SK-N-SH (cell line): ENCODE measurements around the gene ZC3H4. TPM values are rescaled to one million over a fixed set of nuclear protein-coding genes. Genes with fewer than 3 reads are reported as not detected.

ENCODE experiments used
- CTCF ChIA-PET: fragments of 300-600, 350-600 bp; formaldehyde crosslinking; extraction: SDS; loops from one replicate; lab custom pipeline; 2021; lab: Yijun Ruan, JAX
- POLR2A ChIA-PET: fragments of 350-600 bp; sonication (Branson Sonifier 250); formaldehyde crosslinking; extraction: SDS; loops from one replicate; lab custom pipeline; 2020; ENCODE audit warnings: antibody characterized with exemption, inconsistent platforms; lab: Yijun Ruan, JAX
- DNase-seq: peaks from one replicate; pipeline ENCODE4 v3.0.0; 2012
- H2AFZ ChIP-seq: fragments of 200-600 bp; sonication (generic); 2 replicates; pipeline ENCODE4 v1.8.1; 2016; ENCODE audit warnings: antibody characterized with exemption, mild to moderate bottlenecking, low read depth
- H3F3A ChIP-seq: fragments of 200-600 bp; sonication (generic); replicated peaks from 2 replicates; pipeline ENCODE3; 2016; ENCODE audit warnings: antibody characterized with exemption, mild to moderate bottlenecking; ENCODE audit not compliant: insufficient read depth
- H3K27ac ChIP-seq, 2 experiments: fragments of 200-500 bp in 1 of 2; fragments of 200-600 bp in 1 of 2; sonication (Bioruptor generic) in 1 of 2; sonication (generic), shearing (Covaris generic) in 1 of 2; 2 replicates each; pipeline versions ENCODE4 v1.5.1 to v1.6.1; 2014 to 2016; ENCODE audit warnings: low read depth in 2 of 2, inconsistent platforms in 1 of 2, low read length in 1 of 2, mild to moderate bottlenecking in 1 of 2, mixed read lengths in 1 of 2
- H3K27me3 ChIP-seq: fragments of 200-600 bp; sonication (generic), shearing (Covaris generic); 2 replicates; pipeline ENCODE4 v1.6.1; 2016; ENCODE audit warnings: mixed run types; ENCODE audit not compliant: insufficient read depth
- H3K36me3 ChIP-seq, 2 experiments: fragments of 200-500 bp in 1 of 2; fragments of 200-600 bp in 1 of 2; sonication (Bioruptor generic) in 1 of 2; sonication (generic) in 1 of 2; replicated peaks in 1 of 2; 2 replicates each; pipeline versions ENCODE3 to v1.5.1; 2014 to 2016; ENCODE audit warnings: low read length in 1 of 2, mild to moderate bottlenecking in 1 of 2; ENCODE audit not compliant: insufficient read depth in 2 of 2, control insufficient read depth in 1 of 2
- H3K4me1 ChIP-seq, 2 experiments: fragments of 200-500 bp in 1 of 2; fragments of 200-600 bp in 1 of 2; sonication (Bioruptor generic) in 1 of 2; sonication (generic), shearing (Covaris generic) in 1 of 2; 2 replicates each; pipeline versions ENCODE4 v1.5.1 to v1.6.1; 2014 to 2016; ENCODE audit warnings: low read depth in 1 of 2, low read length in 1 of 2, mixed run types in 1 of 2; ENCODE audit not compliant: insufficient read depth in 2 of 2, control insufficient read depth in 1 of 2
- H3K4me2 ChIP-seq: fragments of 200-600 bp; sonication (generic), shearing (Covaris generic); 2 replicates; pipeline ENCODE4 v1.6.1; 2017; ENCODE audit warnings: mixed run types
- H3K4me3 ChIP-seq, 2 experiments: fragments of 200-500 bp in 1 of 2; fragments of 200-600 bp in 1 of 2; sonication (Bioruptor generic) in 1 of 2; sonication (generic), shearing (Covaris generic) in 1 of 2; 2 replicates each; pipeline versions ENCODE4 v1.5.1 to v1.8.1; 2014 to 2016; ENCODE audit warnings: low read depth in 2 of 2, inconsistent platforms in 1 of 2, low read length in 1 of 2, mild to moderate bottlenecking in 1 of 2, mixed read lengths in 1 of 2, moderate library complexity in 1 of 2
- H3K79me2 ChIP-seq: fragments of 200-600 bp; sonication (generic); 2 replicates; pipeline ENCODE4 v1.8.1; 2017; ENCODE audit warnings: mild to moderate bottlenecking; ENCODE audit not compliant: insufficient read depth
- H3K9ac ChIP-seq: fragments of 200-600 bp; sonication (generic); 2 replicates; pipeline ENCODE4 v1.6.1; 2017; ENCODE audit warnings: mixed run types
- H3K9me2 ChIP-seq: fragments of 200-600 bp; sonication (generic); 2 replicates; pipeline ENCODE4 v1.6.1; 2017; ENCODE audit warnings: mixed run types
- H3K9me3 ChIP-seq: fragments of 200-600 bp; sonication (generic); 2 replicates; pipeline ENCODE4 v1.6.1; 2017; ENCODE audit warnings: mixed run types, mild to moderate bottlenecking, moderate library complexity
- H4K20me1 ChIP-seq: fragments of 200-600 bp; sonication (generic); 2 replicates; pipeline ENCODE4 v1.6.1; 2017; ENCODE audit warnings: mild to moderate bottlenecking, mixed run types; ENCODE audit not compliant: insufficient read depth
- CHD2 ChIP-seq: fragments of 150-350 bp; IDR thresholded peaks from 2 replicates; pipeline ENCODE4 v1.6.1; 2018; ENCODE audit warnings: low read length; ENCODE audit not compliant: partially characterized antibody
- ELF1 ChIP-seq: IDR thresholded peaks from 2 replicates; pipeline ENCODE4 v1.4.0; 2012
- EZH2phosphoT487 ChIP-seq: fragments of 200-600 bp; sonication (generic); IDR thresholded peaks from 2 replicates; pipeline ENCODE4 v1.6.1; 2017; ENCODE audit warnings: low read depth, mixed run types, mild to moderate bottlenecking, antibody characterized with exemption, moderate library complexity, borderline replicate concordance
- FOSL2 ChIP-seq: IDR thresholded peaks from 2 replicates; pipeline ENCODE4 v1.4.0; 2012; ENCODE audit warnings: low read depth, mild to moderate bottlenecking, moderate library complexity, borderline replicate concordance
- FOXJ3 ChIP-seq: sonication (generic); formaldehyde crosslinking; IDR thresholded peaks from 2 replicates; pipeline ENCODE4 v1.5.1; 2020; ENCODE audit warnings: mild to moderate bottlenecking, missing genetic modification reagents
- FOXM1 ChIP-seq: IDR thresholded peaks from 2 replicates; pipeline ENCODE4 v1.4.0; 2012; ENCODE audit warnings: low read depth, mild to moderate bottlenecking
- GABPA ChIP-seq: IDR thresholded peaks from 2 replicates; pipeline ENCODE4 v1.4.0; 2012; ENCODE audit warnings: low read depth, mild to moderate bottlenecking
- JUND ChIP-seq: IDR thresholded peaks from 2 replicates; pipeline ENCODE4 v1.4.0; 2012
- NRF1 ChIP-seq: IDR thresholded peaks from 2 replicates; pipeline ENCODE4 v1.6.1; 2012; ENCODE audit warnings: low read depth, mild to moderate bottlenecking, low read length
- POLR2AphosphoS5 ChIP-seq: IDR thresholded peaks from 2 replicates; pipeline ENCODE4 v1.6.1; 2012; ENCODE audit warnings: low read depth, low read length
- RAD21 ChIP-seq: IDR thresholded peaks from 2 replicates; pipeline ENCODE4 v1.6.1; 2012; ENCODE audit warnings: mild to moderate bottlenecking, low read length
- RCOR1 ChIP-seq: fragments of 150-350 bp; IDR thresholded peaks from 2 replicates; pipeline ENCODE4 v1.6.1; 2017; ENCODE audit warnings: antibody characterized with exemption, low read length
- RFX5 ChIP-seq: IDR thresholded peaks from 2 replicates; pipeline ENCODE4 v1.6.1; 2012; ENCODE audit warnings: mild to moderate bottlenecking, improper control_type of control experiment, low read length
- SMC3 ChIP-seq: IDR thresholded peaks from 2 replicates; pipeline ENCODE4 v1.6.1; 2012; ENCODE audit warnings: low read depth, low read length, improper control_type of control experiment
- TAF1 ChIP-seq: IDR thresholded peaks from 2 replicates; pipeline ENCODE4 v1.6.1; 2012; ENCODE audit warnings: low read depth, mild to moderate bottlenecking, low read length, moderate library complexity, borderline replicate concordance
- TCF12 ChIP-seq: IDR thresholded peaks from 2 replicates; pipeline ENCODE4 v1.4.0; 2012
- TEAD4 ChIP-seq: IDR thresholded peaks from 2 replicates; pipeline ENCODE4 v1.4.0; 2012; ENCODE audit warnings: mild to moderate bottlenecking, borderline replicate concordance; ENCODE audit not compliant: insufficient read depth
- WGBS: methylation state at CpG from one replicate; pipeline ENCODE4 v1.1.6; 2017; ENCODE audit warnings: low lambda C conversion rate; 5-methylcytosine and 5-hydroxymethylcytosine counted together
- polyA plus RNA-seq, 3 experiments: library from polyadenylated mRNA; depleted of rRNA; stranded (reverse); fragments of >200 nt; gene quantifications; 2 replicates each; pipeline ENCODE4 v1.2.3, GENCODE V29; 2012
- TF ChIP-seq, protein P1 (sequence below): IDR thresholded peaks from 2 replicates; pipeline ENCODE4 v1.6.1; 2012; ENCODE audit warnings: mild to moderate bottlenecking, low read depth, low read length, moderate library complexity
- TF ChIP-seq, protein P2 (sequence below): IDR thresholded peaks from 2 replicates; pipeline ENCODE4 v1.4.0; 2012; ENCODE audit warnings: low read depth, borderline replicate concordance
- TF ChIP-seq, protein P3 (sequence below): IDR thresholded peaks from 2 replicates; pipeline ENCODE4 v1.4.0; 2012; ENCODE audit warnings: low read depth, borderline replicate concordance
- TF ChIP-seq, protein P4 (sequence below): fragments of 200-600 bp; sonication (generic); IDR thresholded peaks from 2 replicates; pipeline ENCODE4 v1.6.1; 2017; ENCODE audit warnings: antibody characterized with exemption, mild to moderate bottlenecking, moderate library complexity

ZC3H4 gene
- polyA plus RNA-seq, 1 of the 3 experiments (the other 2 are of a cell fraction), result 7.6 TPM

GRCh38 chr19:47125669-47125938 is 12.0 kb upstream of the ZC3H4 start (continued):
- TF ChIP-seq, protein P1, sequence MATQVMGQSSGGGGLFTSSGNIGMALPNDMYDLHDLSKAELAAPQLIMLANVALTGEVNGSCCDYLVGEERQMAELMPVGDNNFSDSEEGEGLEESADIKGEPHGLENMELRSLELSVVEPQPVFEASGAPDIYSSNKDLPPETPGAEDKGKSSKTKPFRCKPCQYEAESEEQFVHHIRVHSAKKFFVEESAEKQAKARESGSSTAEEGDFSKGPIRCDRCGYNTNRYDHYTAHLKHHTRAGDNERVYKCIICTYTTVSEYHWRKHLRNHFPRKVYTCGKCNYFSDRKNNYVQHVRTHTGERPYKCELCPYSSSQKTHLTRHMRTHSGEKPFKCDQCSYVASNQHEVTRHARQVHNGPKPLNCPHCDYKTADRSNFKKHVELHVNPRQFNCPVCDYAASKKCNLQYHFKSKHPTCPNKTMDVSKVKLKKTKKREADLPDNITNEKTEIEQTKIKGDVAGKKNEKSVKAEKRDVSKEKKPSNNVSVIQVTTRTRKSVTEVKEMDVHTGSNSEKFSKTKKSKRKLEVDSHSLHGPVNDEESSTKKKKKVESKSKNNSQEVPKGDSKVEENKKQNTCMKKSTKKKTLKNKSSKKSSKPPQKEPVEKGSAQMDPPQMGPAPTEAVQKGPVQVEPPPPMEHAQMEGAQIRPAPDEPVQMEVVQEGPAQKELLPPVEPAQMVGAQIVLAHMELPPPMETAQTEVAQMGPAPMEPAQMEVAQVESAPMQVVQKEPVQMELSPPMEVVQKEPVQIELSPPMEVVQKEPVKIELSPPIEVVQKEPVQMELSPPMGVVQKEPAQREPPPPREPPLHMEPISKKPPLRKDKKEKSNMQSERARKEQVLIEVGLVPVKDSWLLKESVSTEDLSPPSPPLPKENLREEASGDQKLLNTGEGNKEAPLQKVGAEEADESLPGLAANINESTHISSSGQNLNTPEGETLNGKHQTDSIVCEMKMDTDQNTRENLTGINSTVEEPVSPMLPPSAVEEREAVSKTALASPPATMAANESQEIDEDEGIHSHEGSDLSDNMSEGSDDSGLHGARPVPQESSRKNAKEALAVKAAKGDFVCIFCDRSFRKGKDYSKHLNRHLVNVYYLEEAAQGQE, result no peak
- TF ChIP-seq, protein P2, sequence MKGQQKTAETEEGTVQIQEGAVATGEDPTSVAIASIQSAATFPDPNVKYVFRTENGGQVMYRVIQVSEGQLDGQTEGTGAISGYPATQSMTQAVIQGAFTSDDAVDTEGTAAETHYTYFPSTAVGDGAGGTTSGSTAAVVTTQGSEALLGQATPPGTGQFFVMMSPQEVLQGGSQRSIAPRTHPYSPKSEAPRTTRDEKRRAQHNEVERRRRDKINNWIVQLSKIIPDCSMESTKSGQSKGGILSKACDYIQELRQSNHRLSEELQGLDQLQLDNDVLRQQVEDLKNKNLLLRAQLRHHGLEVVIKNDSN, result no peak
- TF ChIP-seq FOXM1, result no peak
- TF ChIP-seq, protein P3, sequence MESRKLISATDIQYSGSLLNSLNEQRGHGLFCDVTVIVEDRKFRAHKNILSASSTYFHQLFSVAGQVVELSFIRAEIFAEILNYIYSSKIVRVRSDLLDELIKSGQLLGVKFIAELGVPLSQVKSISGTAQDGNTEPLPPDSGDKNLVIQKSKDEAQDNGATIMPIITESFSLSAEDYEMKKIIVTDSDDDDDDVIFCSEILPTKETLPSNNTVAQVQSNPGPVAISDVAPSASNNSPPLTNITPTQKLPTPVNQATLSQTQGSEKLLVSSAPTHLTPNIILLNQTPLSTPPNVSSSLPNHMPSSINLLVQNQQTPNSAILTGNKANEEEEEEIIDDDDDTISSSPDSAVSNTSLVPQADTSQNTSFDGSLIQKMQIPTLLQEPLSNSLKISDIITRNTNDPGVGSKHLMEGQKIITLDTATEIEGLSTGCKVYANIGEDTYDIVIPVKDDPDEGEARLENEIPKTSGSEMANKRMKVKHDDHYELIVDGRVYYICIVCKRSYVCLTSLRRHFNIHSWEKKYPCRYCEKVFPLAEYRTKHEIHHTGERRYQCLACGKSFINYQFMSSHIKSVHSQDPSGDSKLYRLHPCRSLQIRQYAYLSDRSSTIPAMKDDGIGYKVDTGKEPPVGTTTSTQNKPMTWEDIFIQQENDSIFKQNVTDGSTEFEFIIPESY, result no peak
- TF ChIP-seq TCF12, result no peak
- TF ChIP-seq RFX5, result no peak
- TF ChIP-seq SMC3, result no peak
- TF ChIP-seq EZH2phosphoT487, result no peak

- Histone ChIP-seq H2AFZ (peak overlapping the region; percentile 43; the same call in 1 of the 2 replicates), H3K36me3 (no peaks in the 10 kb centered on the region), H3K9me2 (no peaks in the 10 kb centered on the region), H3K9me3 (no peaks in the 10 kb centered on the region), H4K20me1 (no peaks in the 10 kb centered on the region), H3K79me2 (no peaks in the 10 kb centered on the region), H3K9ac (no peak overlapping the region), H3K4me3 (no peak overlapping the region), H3K4me1 (peaks cover 0 to 12% of the 10 kb centered on the region in 2 experiments; a peak in 2 of 4 replicates), H3F3A (peaks cover 23% of the 10 kb centered on the region), H3K4me2 (no peak overlapping the region), H3K27me3 (no peaks in the 10 kb centered on the region), H3K27ac (no peak overlapping the region)
- WGBS, result 47% methylated on average over 8 of the region's 8 CpGs
- ChIA-PET CTCF (interaction anchor here (0.6 to 6.9 kb wide), 27 partner anchors 9 to 122 kb away, joined by 3 to 40 read pairs (median 4); partner anchors contain the start of gene ZC3H4), POLR2A (no interaction called here)
- DNase-seq, result peak; percentile 73
- TF ChIP-seq, protein P3, result no peak
- TF ChIP-seq TEAD4 (no peak), GABPA (no peak), RAD21 (peak; percentile 94), CHD2 (no peak), NRF1 (0 out of 2 replicates have a peak, but pooled peaks have one; percentile 11), POLR2AphosphoS5 (no peak), ELF1 (no peak), TAF1 (no peak), FOXJ3 (CRISPR knock-in tag) (no peak), JUND (no peak), RCOR1 (no peak), SMC3 (peak; percentile 78), RFX5 (0 out of 2 replicates have a peak, but pooled peaks have one; percentile 45), FOSL2 (no peak)
- TF ChIP-seq, protein P4, sequence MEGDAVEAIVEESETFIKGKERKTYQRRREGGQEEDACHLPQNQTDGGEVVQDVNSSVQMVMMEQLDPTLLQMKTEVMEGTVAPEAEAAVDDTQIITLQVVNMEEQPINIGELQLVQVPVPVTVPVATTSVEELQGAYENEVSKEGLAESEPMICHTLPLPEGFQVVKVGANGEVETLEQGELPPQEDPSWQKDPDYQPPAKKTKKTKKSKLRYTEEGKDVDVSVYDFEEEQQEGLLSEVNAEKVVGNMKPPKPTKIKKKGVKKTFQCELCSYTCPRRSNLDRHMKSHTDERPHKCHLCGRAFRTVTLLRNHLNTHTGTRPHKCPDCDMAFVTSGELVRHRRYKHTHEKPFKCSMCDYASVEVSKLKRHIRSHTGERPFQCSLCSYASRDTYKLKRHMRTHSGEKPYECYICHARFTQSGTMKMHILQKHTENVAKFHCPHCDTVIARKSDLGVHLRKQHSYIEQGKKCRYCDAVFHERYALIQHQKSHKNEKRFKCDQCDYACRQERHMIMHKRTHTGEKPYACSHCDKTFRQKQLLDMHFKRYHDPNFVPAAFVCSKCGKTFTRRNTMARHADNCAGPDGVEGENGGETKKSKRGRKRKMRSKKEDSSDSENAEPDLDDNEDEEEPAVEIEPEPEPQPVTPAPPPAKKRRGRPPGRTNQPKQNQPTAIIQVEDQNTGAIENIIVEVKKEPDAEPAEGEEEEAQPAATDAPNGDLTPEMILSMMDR, result peak; percentile 74
Observed at GRCh38 chr19:47124937-47125668, 11.5 kb upstream of the ZC3H4 start.
